Activated T-helper 1 cell treated with anti-CD3 and anti-CD28 coated beads, Interleukin-12 subunit alpha, Interleukin-12 subunit beta, Interleukin-2, Interleukin-4 antibody, amounts not matched to agents 30 ng/mL and 10 ng/mL and 1 ng/mL, durations not matched to agents 14 hours and 24 hours and 36 hours (primary cell): ENCODE measurements around the gene CHDH. TPM values are rescaled to one million over a fixed set of nuclear protein-coding genes. Genes with fewer than 3 reads are reported as not detected.

Source experiments
- total RNA-seq: library from RNA; stranded (reverse); gene quantifications from 2 replicates; pipeline ENCODE4 v1.2.3, GENCODE V29; 2022

CHDH gene
- total RNA-seq, 1 donor from 2014 or later, result 0.91 TPM

Other genes starting within 250 kb of the CHDH start
- gene IL17RB, start 149 bp upstream of the CHDH start, total RNA-seq, result 0.91 and 1.2 TPM in 2 replicates
- 41.9 and 46.9 TPM in 2 replicates for gene ACTR8, start 35.7 kb upstream of the CHDH start, total RNA-seq
- 56.4 and 57.2 TPM in 2 replicates for gene SELENOK, start 45.4 kb upstream of the CHDH start, total RNA-seq